ENCODE data around the gene ERCC1.

Gene ERCC1

DNA sequence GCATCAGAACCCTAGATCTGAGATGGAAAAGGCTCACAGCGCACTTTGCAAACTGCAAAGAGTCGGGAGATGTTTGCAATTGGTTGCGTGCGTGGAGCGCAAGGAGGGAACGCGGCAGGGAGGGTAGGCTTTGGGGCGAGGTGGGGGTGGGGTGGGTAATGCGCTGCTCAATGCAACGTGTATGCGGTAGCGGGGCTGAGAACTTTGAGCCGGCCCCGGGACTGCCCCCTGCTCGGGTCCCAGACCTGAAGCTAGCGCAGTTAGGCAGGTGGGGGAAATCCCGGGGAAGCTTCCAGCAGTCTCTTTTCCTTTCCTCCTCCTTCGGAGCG is 45.0 kb upstream of the ERCC1 start:
- H3K4me3 ChIP-seq, result peak overlapping the region; percentile 81
- H4K20me1 ChIP-seq, result peaks cover 19% of the 10 kb centered on the region
- H3K27ac ChIP-seq, result peak overlapping the region; percentile 71; the same call in 1 of the 2 replicates
- no peaks in the 10 kb centered on the region for H3K9me3 ChIP-seq
- H3K27me3 ChIP-seq, result peaks cover 41% of the 10 kb centered on the region
- H3K4me1 ChIP-seq, result peaks cover 47% of the 10 kb centered on the region
- peak overlapping the region; percentile 100 for H3K4me2 ChIP-seq
- H3K36me3 ChIP-seq, result no peaks in the 10 kb centered on the region
- no peak for TF ChIP-seq Cebpa-rat (IDR thresholded peaks at IDR 0.05)
- peak overlapping the region; percentile 82 for H3K9ac ChIP-seq

DNA sequence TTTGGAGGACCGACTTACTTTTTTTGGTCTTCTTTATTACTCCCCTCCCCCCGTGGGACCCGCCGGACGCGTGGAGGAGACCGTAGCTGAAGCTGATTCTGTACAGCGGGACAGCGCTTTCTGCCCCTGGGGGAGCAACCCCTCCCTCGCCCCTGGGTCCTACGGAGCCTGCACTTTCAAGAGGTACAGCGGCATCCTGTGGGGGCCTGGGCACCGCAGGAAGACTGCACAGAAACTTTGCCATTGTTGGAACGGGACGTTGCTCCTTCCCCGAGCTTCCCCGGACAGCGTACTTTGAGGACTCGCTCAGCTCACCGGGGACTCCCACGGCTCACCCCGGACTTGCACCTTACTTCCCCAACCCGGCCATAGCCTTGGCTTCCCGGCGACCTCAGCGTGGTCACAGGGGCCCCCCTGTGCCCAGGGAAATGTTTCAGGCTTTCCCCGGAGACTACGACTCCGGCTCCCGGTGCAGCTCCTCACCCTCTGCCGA is 44.5 kb upstream of the ERCC1 start:
- Histone ChIP-seq H4K20me1 (peaks cover 19% of the 10 kb centered on the region), H3K9me3 (no peaks in the 10 kb centered on the region), H3K27me3 (peaks cover 36% of the 10 kb centered on the region), H3K4me1 (peaks cover 47% of the 10 kb centered on the region), H3K9ac (peak overlapping the region; percentile 82), H3K4me3 (peak overlapping the region; percentile 81), H3K27ac (no peak overlapping the region), H3K36me3 (no peaks in the 10 kb centered on the region), H3K4me2 (peak overlapping the region; percentile 100)
- no peak for TF ChIP-seq Cebpa-rat (IDR thresholded peaks at IDR 0.05)

DNA sequence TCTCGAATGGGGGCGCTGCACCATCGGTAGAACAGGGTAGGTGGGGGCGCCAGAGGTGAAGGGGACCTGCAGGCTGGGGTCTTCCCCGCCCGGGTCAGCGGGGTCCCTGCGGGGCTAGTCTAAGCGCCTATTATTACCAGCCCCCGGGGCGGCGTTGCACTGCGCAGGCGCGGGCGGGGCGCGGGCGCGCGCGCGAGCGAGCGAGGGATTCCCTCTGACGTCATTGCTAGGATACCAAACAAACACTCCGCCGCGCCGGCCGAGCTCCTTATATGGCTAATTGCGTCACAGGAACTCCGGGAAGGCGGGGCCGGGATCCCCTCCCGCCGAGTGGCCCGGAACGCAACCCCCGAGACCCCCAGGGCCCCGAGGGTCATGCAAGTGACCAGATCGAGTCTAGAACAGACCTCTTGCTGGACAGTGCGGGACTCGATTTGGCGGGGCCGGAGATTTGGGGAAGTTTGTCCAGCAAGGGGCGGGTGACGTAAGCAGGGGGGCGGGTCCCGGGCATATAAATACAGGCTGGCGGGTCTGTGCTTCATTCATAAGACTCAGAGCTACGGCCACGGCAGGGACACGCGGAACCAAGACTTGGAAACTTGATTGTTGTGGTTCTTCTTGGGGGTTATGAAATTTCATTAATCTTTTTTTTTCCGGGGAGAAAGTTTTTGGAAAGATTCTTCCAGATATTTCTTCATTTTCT is 43.9 kb upstream of the ERCC1 start, which contains the start of gene FOSB:
TSS of gene FOSB (plus strand) at position 541 of the 703 bp plus-strand sequence. CDS start 591 bp downstream, outside the sequence.
- peak within 1 kb of the TSS; percentile 82 for H3K9ac ChIP-seq
- no peaks in the 10 kb centered on the region for H3K9me3 ChIP-seq
- peak within 1 kb of the TSS; percentile 100 for H3K4me2 ChIP-seq
- H3K27me3 ChIP-seq, result peaks cover 30% of the 10 kb centered on the region
- peak within 1 kb of the TSS; percentile 71; the same call in 1 of the 2 replicates for H3K27ac ChIP-seq
- peaks cover 16% of the 10 kb centered on the region for H4K20me1 ChIP-seq
- peaks cover 46% of the 10 kb centered on the region for H3K4me1 ChIP-seq
- peak within 1 kb of the TSS; percentile 81 for H3K4me3 ChIP-seq
- no peaks in the 10 kb centered on the region for H3K36me3 ChIP-seq
- TF ChIP-seq Cebpa-rat (IDR thresholded peaks at IDR 0.05), result no peak

- Histone ChIP-seq H3K9me3 (no peaks in the 10 kb centered on the region), H3K4me2 (peak overlapping the region; percentile 100), H3K27me3 (peaks cover 25% of the 10 kb centered on the region), H3K36me3 (no peaks in the 10 kb centered on the region), H3K9ac (peak overlapping the region; percentile 63), H3K27ac (0 out of 2 replicates have a peak overlapping the region, but pooled peaks have one; percentile 31), H4K20me1 (peaks cover 11% of the 10 kb centered on the region), H3K4me3 (peak overlapping the region; percentile 81), H3K4me1 (peaks cover 47% of the 10 kb centered on the region)
- no peak for TF ChIP-seq Cebpa-rat (IDR thresholded peaks at IDR 0.05)
Measured at GRCh38 chr19:45467115-45467455, 43.4 kb upstream of the ERCC1 start.

DNA sequence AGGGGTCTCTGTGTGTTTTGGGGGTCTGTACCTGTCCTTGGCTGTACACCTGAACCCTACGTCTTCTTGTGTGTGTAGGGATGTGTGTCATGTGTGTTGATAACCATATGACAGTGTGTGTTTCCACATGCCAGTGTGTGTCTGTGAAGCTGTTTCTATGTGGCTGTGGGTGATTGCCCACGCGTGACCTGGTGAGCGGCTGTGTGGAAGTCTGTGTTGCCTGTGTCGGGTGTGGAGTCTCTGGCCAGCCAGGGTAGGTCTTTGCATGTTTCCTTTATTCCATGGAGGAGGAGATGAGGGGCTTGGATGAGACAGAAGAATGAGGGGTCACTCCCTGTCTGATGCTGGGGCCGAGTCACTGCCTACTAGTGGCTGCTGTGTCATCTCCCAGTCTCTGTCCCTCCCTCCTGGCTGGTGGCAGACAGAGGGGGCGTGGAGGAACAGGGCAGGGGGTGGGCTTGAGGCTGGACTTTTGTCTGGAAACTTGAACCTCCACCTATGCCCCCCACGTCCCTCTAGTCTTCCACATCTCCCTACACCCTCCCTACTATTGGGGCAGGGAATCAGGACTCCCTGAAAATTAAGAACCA is 41.2 kb upstream of the ERCC1 start:
- TF ChIP-seq Cebpa-rat (IDR thresholded peaks at IDR 0.05), result no peak
- H3K36me3 ChIP-seq, result no peaks in the 10 kb centered on the region
- H3K4me2 ChIP-seq, result peak overlapping the region; percentile 38
- peaks cover 7% of the 10 kb centered on the region for H4K20me1 ChIP-seq
- no peak overlapping the region for H3K27ac ChIP-seq
- no peak overlapping the region for H3K4me3 ChIP-seq
- H3K9ac ChIP-seq, result no peak overlapping the region
- H3K9me3 ChIP-seq, result no peaks in the 10 kb centered on the region
- peaks cover 57% of the 10 kb centered on the region for H3K4me1 ChIP-seq
- H3K27me3 ChIP-seq, result peaks cover 7% of the 10 kb centered on the region; the same call in 1 of the 2 replicates

DNA sequence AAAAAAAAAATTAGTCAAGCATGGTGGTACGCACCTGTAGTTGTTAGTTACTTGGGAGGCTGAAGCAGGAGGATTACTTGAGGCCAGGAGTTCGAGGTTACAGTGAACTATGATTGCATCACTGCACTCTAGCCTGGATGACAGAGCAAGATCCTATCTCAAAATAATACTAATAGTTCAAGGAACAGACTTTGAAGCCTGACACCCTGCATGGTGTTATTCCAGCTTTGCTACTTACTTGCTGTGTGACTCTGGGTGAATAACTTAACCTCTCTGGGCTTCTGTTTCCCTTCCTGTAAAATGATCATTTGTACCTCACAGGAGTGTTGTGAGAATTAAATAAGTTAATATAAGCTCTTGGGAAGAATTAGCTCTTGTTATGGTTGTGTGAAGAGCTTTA is 40.6 kb upstream of the ERCC1 start:
- Histone ChIP-seq H4K20me1 (peaks cover 7% of the 10 kb centered on the region), H3K4me2 (0 out of 2 replicates have a peak overlapping the region, but pooled peaks have one; percentile 38), H3K9ac (no peak overlapping the region), H3K4me3 (no peak overlapping the region), H3K36me3 (no peaks in the 10 kb centered on the region), H3K27ac (no peak overlapping the region), H3K9me3 (no peaks in the 10 kb centered on the region), H3K27me3 (peaks cover 7% of the 10 kb centered on the region; the same call in 1 of the 2 replicates), H3K4me1 (peaks cover 58% of the 10 kb centered on the region)
- TF ChIP-seq Cebpa-rat (IDR thresholded peaks at IDR 0.05), result no peak

DNA sequence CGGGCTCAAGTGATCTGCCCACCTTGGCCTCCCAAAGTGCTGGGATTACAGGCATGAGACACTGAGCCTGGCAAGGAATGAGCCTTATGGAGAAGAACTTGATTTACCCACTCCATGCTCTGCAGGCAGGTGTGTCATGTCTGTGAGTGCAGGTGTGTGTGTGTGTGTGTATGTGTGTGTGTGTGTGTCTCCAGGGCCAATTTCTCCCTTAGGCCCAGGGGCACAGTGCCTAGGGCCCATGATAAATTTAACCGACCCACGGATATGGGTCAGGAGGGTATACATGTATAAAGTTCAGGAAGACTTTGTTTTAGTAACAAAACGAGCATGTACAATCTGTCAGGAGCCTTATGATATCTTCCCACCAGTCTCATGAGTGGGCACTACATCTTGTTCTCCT is 39.5 kb upstream of the ERCC1 start:
- Histone ChIP-seq H3K4me3 (no peak overlapping the region), H3K4me1 (peaks cover 62% of the 10 kb centered on the region), H4K20me1 (peaks cover 4% of the 10 kb centered on the region)

GRCh38 chr19:45462174-45462573 is 38.5 kb upstream of the ERCC1 start:
- peaks cover 64% of the 10 kb centered on the region for H3K4me1 ChIP-seq
- H3K4me3 ChIP-seq, result no peak overlapping the region
- no peak for TF ChIP-seq Cebpa-rat (IDR thresholded peaks at IDR 0.05)
- no peak overlapping the region for H3K9ac ChIP-seq
- no peak overlapping the region for H3K27ac ChIP-seq
- no peaks in the 10 kb centered on the region for H4K20me1 ChIP-seq
- peak overlapping the region; percentile 69 for H3K4me2 ChIP-seq
- no peaks in the 10 kb centered on the region for H3K9me3 ChIP-seq
- no peaks in the 10 kb centered on the region for H3K36me3 ChIP-seq
- no peaks in the 10 kb centered on the region for H3K27me3 ChIP-seq

More for the DNA sequence above, 39.5 kb upstream of the ERCC1 start:
- no peak for TF ChIP-seq Cebpa-rat (IDR thresholded peaks at IDR 0.05)
- Histone ChIP-seq H3K9me3 (no peaks in the 10 kb centered on the region), H3K4me2 (no peak overlapping the region), H3K27me3 (peaks cover 3% of the 10 kb centered on the region; the same call in 1 of the 2 replicates), H3K27ac (no peak overlapping the region), H3K9ac (no peak overlapping the region), H3K36me3 (no peaks in the 10 kb centered on the region)

DNA sequence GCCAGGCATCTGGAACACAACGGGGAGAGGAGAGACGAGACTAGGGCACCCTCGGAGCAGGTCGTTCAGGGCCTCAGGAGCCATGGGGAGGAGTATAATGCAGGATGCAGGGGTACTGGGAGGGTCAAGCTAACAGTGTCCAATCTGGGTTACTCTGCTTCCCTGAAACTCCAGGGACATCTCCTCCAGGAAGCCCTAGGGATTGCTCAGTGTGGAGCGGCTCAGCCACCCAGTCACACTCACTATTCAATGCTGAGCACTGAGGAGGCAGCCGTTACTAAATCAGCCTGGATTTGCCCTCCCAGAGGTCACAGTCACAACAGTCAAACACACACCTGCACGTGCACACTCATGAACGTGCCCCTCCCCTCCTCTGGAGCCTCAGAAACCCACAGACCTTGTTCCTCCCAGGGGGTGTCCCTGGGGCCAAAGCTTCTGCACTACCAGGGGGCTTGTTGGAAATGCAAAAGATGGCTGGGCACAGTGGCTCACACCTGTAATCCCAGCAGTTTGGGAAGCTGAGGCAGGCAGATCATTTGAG is 37.2 kb upstream of the ERCC1 start:
- Histone ChIP-seq H3K4me3 (no peak overlapping the region), H3K9ac (no peak overlapping the region), H3K4me1 (peaks cover 73% of the 10 kb centered on the region), H3K9me3 (no peaks in the 10 kb centered on the region), H4K20me1 (no peaks in the 10 kb centered on the region), H3K4me2 (peak overlapping the region; percentile 69), H3K36me3 (no peaks in the 10 kb centered on the region), H3K27me3 (no peaks in the 10 kb centered on the region), H3K27ac (peak overlapping the region; percentile 59)
- TF ChIP-seq Cebpa-rat (IDR thresholded peaks at IDR 0.05), result no peak

DNA sequence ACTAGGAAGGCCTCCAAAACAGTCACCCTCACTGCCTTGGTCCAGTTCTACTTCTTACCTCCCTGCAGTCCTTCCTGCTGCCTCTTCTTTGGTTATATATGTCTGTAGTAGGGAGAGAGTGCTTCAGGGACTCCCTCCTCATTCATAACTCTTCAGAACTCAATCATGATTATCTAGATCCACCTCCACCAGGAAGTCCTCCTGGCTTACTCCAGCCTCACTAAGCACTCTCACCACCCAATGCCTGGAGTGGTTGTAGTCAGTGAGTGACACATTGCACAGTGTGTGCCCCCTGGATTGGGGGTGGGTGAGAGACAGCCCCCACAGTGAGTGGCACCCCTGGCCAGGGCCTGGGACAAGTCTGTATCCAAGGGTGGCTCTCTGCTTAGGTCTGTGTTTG is 34.1 kb upstream of the ERCC1 start:
- H3K27ac ChIP-seq, result no peak overlapping the region
- H3K4me1 ChIP-seq, result peaks cover 93% of the 10 kb centered on the region
- H3K9me3 ChIP-seq, result no peaks in the 10 kb centered on the region
- H3K36me3 ChIP-seq, result no peaks in the 10 kb centered on the region
- H4K20me1 ChIP-seq, result no peaks in the 10 kb centered on the region
- no peak overlapping the region for H3K4me2 ChIP-seq
- no peak overlapping the region for H3K4me3 ChIP-seq
- H3K27me3 ChIP-seq, result no peaks in the 10 kb centered on the region
- no peak overlapping the region for H3K9ac ChIP-seq
- TF ChIP-seq Cebpa-rat (IDR thresholded peaks at IDR 0.05), result no peak

All from BLaER1 (cell line).